ENCODE measurements around the gene ZNF786.
"Not testable (repeated sequence)": the region's sequence is repeated elsewhere in the genome, so short reads cannot be mapped to it uniquely, and the experiment has no call there.

The ZNF786 gene

DNA sequence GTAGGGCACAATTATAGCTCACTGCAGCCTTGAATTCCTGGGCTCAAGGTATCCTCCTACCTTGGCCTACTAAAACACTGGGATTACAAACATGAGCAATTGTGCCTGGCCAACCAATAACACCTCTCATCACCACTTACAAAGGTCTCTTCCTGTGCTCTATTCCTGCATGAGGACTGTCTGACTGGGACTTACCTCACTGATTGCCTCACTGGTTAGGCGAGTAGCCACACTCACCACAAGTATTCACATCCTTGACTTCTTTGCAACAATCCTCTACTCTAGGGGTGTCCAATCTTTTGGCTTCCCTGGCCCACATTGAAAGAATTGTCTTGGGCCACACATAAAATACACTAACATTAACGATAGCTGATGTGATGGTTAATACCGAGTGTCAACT is 39.6 kb downstream of the ZNF786 start:
- H3K9me3 Mint-ChIP-seq = peaks cover 12% of the 10 kb centered on the region
- H3K27ac Mint-ChIP-seq = no peak overlapping the region
- H3K27me3 Mint-ChIP-seq (ENCODE audit: low read depth, poor library complexity) = peaks cover 26% of the 10 kb centered on the region
- no peak for DNase-seq
- H3K4me3 Mint-ChIP-seq = no peak overlapping the region
- TF ChIP-seq CTCF (IDR thresholded peaks at IDR 0.05) = no peak
- no peaks in the 10 kb centered on the region for H3K4me1 Mint-ChIP-seq
- no peaks in the 10 kb centered on the region for H3K36me3 Mint-ChIP-seq (ENCODE audit: low read depth)

- no peak for TF ChIP-seq CTCF (IDR thresholded peaks at IDR 0.05)
- no peak overlapping the region for H3K27ac Mint-ChIP-seq
- DNase-seq = no peak
- H3K9me3 Mint-ChIP-seq = peaks cover 17% of the 10 kb centered on the region
- no peak overlapping the region for H3K4me3 Mint-ChIP-seq
- no peaks in the 10 kb centered on the region for H3K36me3 Mint-ChIP-seq (ENCODE audit: low read depth)
- H3K27me3 Mint-ChIP-seq (ENCODE audit: low read depth, poor library complexity) = peaks cover 20% of the 10 kb centered on the region
- no peaks in the 10 kb centered on the region for H3K4me1 Mint-ChIP-seq
Measured at GRCh38 chr7:149048805-149049204, 41.7 kb downstream of the ZNF786 start.

GRCh38 chr7:149046416-149046815 is 44.1 kb downstream of the ZNF786 start:
- peaks cover 16% of the 10 kb centered on the region for H3K27me3 Mint-ChIP-seq (ENCODE audit: low read depth, poor library complexity)
- H3K36me3 Mint-ChIP-seq (ENCODE audit: low read depth) = no peaks in the 10 kb centered on the region
- H3K9me3 Mint-ChIP-seq = peaks cover 17% of the 10 kb centered on the region
- H3K27ac Mint-ChIP-seq = no peak overlapping the region
- no peak for DNase-seq
- TF ChIP-seq CTCF (IDR thresholded peaks at IDR 0.05) = no peak
- H3K4me1 Mint-ChIP-seq = no peaks in the 10 kb centered on the region
- no peak overlapping the region for H3K4me3 Mint-ChIP-seq

GRCh38 chr7:149043936-149044335 is 46.6 kb downstream of the ZNF786 start:
- Mint-ChIP-seq H3K36me3 (ENCODE audit: low read depth) (no peaks in the 10 kb centered on the region), H3K27ac (no peak overlapping the region), H3K4me3 (no peak overlapping the region), H3K27me3 (ENCODE audit: low read depth, poor library complexity) (peaks cover 9% of the 10 kb centered on the region), H3K9me3 (peaks cover 12% of the 10 kb centered on the region), H3K4me1 (peaks cover 6% of the 10 kb centered on the region)
- no peak for DNase-seq
- TF ChIP-seq CTCF (IDR thresholded peaks at IDR 0.05) = no peak

DNA sequence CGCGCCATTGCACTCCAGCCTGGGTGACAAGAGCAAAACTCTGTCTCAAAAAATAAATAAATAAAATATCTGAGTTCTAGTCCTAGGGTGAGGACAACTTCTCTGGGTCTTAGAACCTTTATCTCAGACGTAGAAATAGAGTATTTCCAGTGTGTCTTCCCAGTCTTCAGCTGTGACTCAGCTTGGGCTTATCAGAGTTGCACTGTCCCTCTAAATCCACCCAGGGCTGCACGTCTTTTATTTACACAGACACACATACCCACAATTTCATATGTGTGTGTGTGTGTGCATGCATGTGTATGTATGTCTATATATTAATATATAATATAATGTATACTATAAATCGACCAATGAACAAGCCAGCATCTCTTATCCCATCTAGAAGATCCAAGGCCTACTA is 49.2 kb downstream of the ZNF786 start:
- TF ChIP-seq CTCF (IDR thresholded peaks at IDR 0.05) = no peak
- H3K4me1 Mint-ChIP-seq = peaks cover 10% of the 10 kb centered on the region
- no peak for DNase-seq
- peaks cover 13% of the 10 kb centered on the region for H3K36me3 Mint-ChIP-seq (ENCODE audit: low read depth)
- peaks cover 25% of the 10 kb centered on the region for H3K9me3 Mint-ChIP-seq
- no peak overlapping the region for H3K27ac Mint-ChIP-seq
- no peak overlapping the region for H3K4me3 Mint-ChIP-seq
- peaks cover 4% of the 10 kb centered on the region for H3K27me3 Mint-ChIP-seq (ENCODE audit: low read depth, poor library complexity)

DNA sequence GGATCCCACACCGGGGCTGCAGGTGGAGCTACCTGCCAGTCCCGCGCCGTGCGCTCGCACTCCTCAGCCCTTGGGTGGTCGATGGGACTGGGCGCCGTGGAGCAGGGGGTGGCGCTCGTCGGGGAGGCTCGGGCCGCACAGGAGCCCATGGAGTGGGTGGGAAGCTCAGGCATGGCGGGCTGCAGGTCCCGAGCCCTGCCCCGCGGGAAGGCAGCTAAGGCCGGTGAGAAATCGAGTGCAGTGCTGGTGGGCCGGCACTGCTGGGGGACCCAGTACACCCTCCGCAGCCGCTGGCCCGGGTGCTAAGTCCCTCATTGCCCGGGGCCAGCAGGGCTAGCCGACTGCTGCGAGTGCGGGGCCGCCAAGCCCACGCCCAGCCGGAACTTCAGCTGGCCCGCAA is 51.9 kb downstream of the ZNF786 start:
- H3K27me3 Mint-ChIP-seq (ENCODE audit: low read depth, poor library complexity) = peaks cover 10% of the 10 kb centered on the region
- DNase-seq, H3K27ac Mint-ChIP-seq, H3K4me3 Mint-ChIP-seq: not testable (repeated sequence)
- H3K4me1 Mint-ChIP-seq = peaks cover 10% of the 10 kb centered on the region
- peaks cover 13% of the 10 kb centered on the region for H3K36me3 Mint-ChIP-seq (ENCODE audit: low read depth)
- H3K9me3 Mint-ChIP-seq = peaks cover 27% of the 10 kb centered on the region
